Neural cell (in vitro differentiated cells): ENCODE results near the gene ARHGEF25. TPM values are rescaled to one million over a fixed set of nuclear protein-coding genes. Genes with fewer than 3 reads are reported as not detected.

ENCODE experiments used
- H2AFZ ChIP-seq: fragments of 200-600, 300-800 bp; sonication (generic), shearing (Covaris generic); 2 replicates; pipeline ENCODE4 v1.6.0; 2014; ENCODE audit warnings: low read depth, mild to moderate bottlenecking, antibody characterized with exemption, low read length, moderate library complexity
- H3F3A ChIP-seq: fragments of 200-600 bp; shearing (Covaris generic); 2 replicates; pipeline ENCODE4 v1.6.1; 2016; ENCODE audit warnings: mild to moderate bottlenecking, moderate library complexity, mixed read lengths, antibody characterized with exemption, low read length; ENCODE audit not compliant: insufficient read depth, poor library complexity, severe bottlenecking
- H3K27ac ChIP-seq: fragments of 200-600, 300-800 bp; sonication (generic), shearing (Covaris generic); 2 replicates; pipeline ENCODE4 v1.5.1; 2014; ENCODE audit warnings: mild to moderate bottlenecking, low read length, moderate library complexity
- H3K27me3 ChIP-seq: fragments of 300-800, 200-600 bp; sonication (generic), shearing (Covaris generic); 2 replicates; pipeline ENCODE4 v1.6.0; 2014; ENCODE audit warnings: mild to moderate bottlenecking, low read depth, low read length, moderate library complexity; ENCODE audit not compliant: insufficient read depth
- H3K36me3 ChIP-seq: fragments of 300-800, 200-600 bp; sonication (generic), shearing (Covaris generic); 2 replicates; pipeline ENCODE4 v1.5.1; 2014; ENCODE audit warnings: mild to moderate bottlenecking, antibody characterized with exemption, low read length, moderate library complexity; ENCODE audit not compliant: insufficient read depth
- H3K4me2 ChIP-seq: fragments of 300-800, 200-600 bp; sonication (generic), shearing (Covaris generic); 2 replicates; pipeline ENCODE4 v1.6.0; 2014; ENCODE audit warnings: mild to moderate bottlenecking, low read length
- H3K4me3 ChIP-seq: fragments of 300-800, 200-600 bp; sonication (generic), shearing (Covaris generic); 2 replicates; pipeline ENCODE4 v1.5.1; 2014; ENCODE audit warnings: mild to moderate bottlenecking, low read length, moderate library complexity
- H3K79me2 ChIP-seq: fragments of 200-600 bp; shearing (Covaris generic); replicated peaks from 2 replicates; pipeline ENCODE4 v1.6.0; 2014; ENCODE audit warnings: mild to moderate bottlenecking, low read length, moderate library complexity; ENCODE audit not compliant: insufficient read depth
- H3K9ac ChIP-seq: fragments of 300-800, 200-600 bp; sonication (generic), shearing (Covaris generic); 2 replicates; pipeline ENCODE4 v1.6.1; 2016; ENCODE audit warnings: mild to moderate bottlenecking, low read length, mixed read lengths
- H3K9me2 ChIP-seq: fragments of 200-600 bp; shearing (Covaris generic); 2 replicates; pipeline ENCODE4 v1.6.1; 2016; ENCODE audit warnings: mild to moderate bottlenecking, low read length, mixed read lengths; ENCODE audit not compliant: insufficient read depth
- H3K9me3 ChIP-seq: fragments of 200-600, 300-800 bp; sonication (generic), shearing (Covaris generic); 2 replicates; pipeline ENCODE4 v1.6.1; 2016; ENCODE audit warnings: mild to moderate bottlenecking, mixed run types, low read length, moderate library complexity, mixed read lengths
- H4K20me1 ChIP-seq: fragments of 200-600 bp; shearing (Covaris generic); 2 replicates; pipeline ENCODE4 v1.6.1; 2016; ENCODE audit warnings: mild to moderate bottlenecking, mixed run types; ENCODE audit not compliant: insufficient read depth
- CTCF ChIP-seq: fragments of 450-650 bp; IDR thresholded peaks from 2 replicates; pipeline ENCODE4 v1.5.1; 2014; ENCODE audit warnings: antibody characterized with exemption, mild to moderate bottlenecking, moderate library complexity; ENCODE audit not compliant: poor library complexity, severe bottlenecking
- EP300 ChIP-seq: fragments of 450-650 bp; conservative IDR thresholded peaks from 2 replicates; pipeline ENCODE4 v1.6.1; 2014; ENCODE audit warnings: antibody characterized with exemption, mild to moderate bottlenecking, moderate library complexity; ENCODE audit not compliant: poor library complexity, severe bottlenecking
- EZH2 ChIP-seq: fragments of 200-600, 300-800 bp; shearing (Covaris generic), sonication (generic); IDR thresholded peaks from 2 replicates; pipeline ENCODE4 v1.6.1; 2014; ENCODE audit warnings: antibody characterized with exemption, low read length, borderline replicate concordance, mild to moderate bottlenecking; ENCODE audit not compliant: insufficient read depth, poor library complexity, severe bottlenecking
- MXI1 ChIP-seq: fragments of 450-650 bp; conservative IDR thresholded peaks from 2 replicates; pipeline ENCODE4 v1.6.1; 2014; ENCODE audit warnings: antibody characterized with exemption, mild to moderate bottlenecking; ENCODE audit not compliant: poor library complexity, severe bottlenecking
- POLR2AphosphoS5 ChIP-seq: IDR thresholded peaks from 2 replicates; pipeline ENCODE4 v1.6.1; 2012
- RAD21 ChIP-seq: fragments of 450-650 bp; conservative IDR thresholded peaks from 2 replicates; pipeline ENCODE4 v1.6.1; 2014; ENCODE audit warnings: antibody characterized with exemption, mild to moderate bottlenecking, moderate library complexity
- REST ChIP-seq: IDR thresholded peaks from 2 replicates; pipeline ENCODE4 v1.6.1; 2012; ENCODE audit warnings: borderline replicate concordance
- SMC3 ChIP-seq: fragments of 450-650 bp; conservative IDR thresholded peaks from 2 replicates; pipeline ENCODE4 v1.6.1; 2014; ENCODE audit warnings: antibody characterized with exemption, mild to moderate bottlenecking, moderate library complexity; ENCODE audit not compliant: poor library complexity
- TAF1 ChIP-seq: IDR thresholded peaks from 2 replicates; pipeline ENCODE4 v1.6.1; 2012; ENCODE audit warnings: low read depth
- polyA plus RNA-seq: library from polyadenylated mRNA; depleted of rRNA; stranded (reverse); fragments of >200 nt; gene quantifications from 2 replicates; pipeline ENCODE4 v1.2.3, GENCODE V29; 2014

Gene ARHGEF25
- polyA plus RNA-seq, 1 donor from 2014 or later, result 12.9 TPM

- H3K36me3 ChIP-seq, result peaks cover 20% of the 10 kb centered on the region
- no peaks in the 10 kb centered on the region for H3K79me2 ChIP-seq
Observed at GRCh38 chr12:57579011-57579410, 32.2 kb upstream of the ARHGEF25 start.

GRCh38 chr12:57579677-57580465 lies 31.4 kb upstream of the ARHGEF25 start:
- no peaks in the 10 kb centered on the region for H4K20me1 ChIP-seq
- no peak overlapping the region for H3K4me2 ChIP-seq
- no peaks in the 10 kb centered on the region for H3F3A ChIP-seq
- no peaks in the 10 kb centered on the region for H3K27me3 ChIP-seq
- H3K9me2 ChIP-seq, result no peaks in the 10 kb centered on the region
- no peak overlapping the region for H2AFZ ChIP-seq
- H3K36me3 ChIP-seq, result peaks cover 20% of the 10 kb centered on the region
- no peak overlapping the region for H3K4me3 ChIP-seq
- H3K27ac ChIP-seq, result no peak overlapping the region
- no peaks in the 10 kb centered on the region for H3K9me3 ChIP-seq
- no peak overlapping the region for H3K9ac ChIP-seq
- H3K79me2 ChIP-seq, result no peaks in the 10 kb centered on the region
- TF ChIP-seq RAD21 (no peak), MXI1 (no peak), CTCF (no peak), TAF1 (no peak), SMC3 (no peak), EP300 (no peak), POLR2AphosphoS5 (no peak), EZH2 (no peak)

More at GRCh38 chr12:57579011-57579410, 32.2 kb upstream of the ARHGEF25 start:
- Histone ChIP-seq H3K9me2 (no peaks in the 10 kb centered on the region), H3K9me3 (no peaks in the 10 kb centered on the region), H3K27me3 (no peaks in the 10 kb centered on the region), H2AFZ (no peak overlapping the region), H3K4me3 (no peak overlapping the region), H3K9ac (no peak overlapping the region), H3F3A (no peaks in the 10 kb centered on the region), H3K27ac (no peak overlapping the region), H3K4me2 (no peak overlapping the region), H4K20me1 (no peaks in the 10 kb centered on the region)
- no peak for TF ChIP-seq SMC3
- no peak for TF ChIP-seq REST
- TF ChIP-seq EP300, result no peak
- no peak for TF ChIP-seq RAD21
- no peak for TF ChIP-seq CTCF
- TF ChIP-seq EZH2, result no peak
- TF ChIP-seq MXI1, result no peak
- no peak for TF ChIP-seq TAF1
- TF ChIP-seq POLR2AphosphoS5, result no peak
